ENCODE data around the gene DEK.
"Not testable (repeated sequence)": the region's sequence is repeated elsewhere in the genome, so short reads cannot be mapped to it uniquely, and the experiment has no call there.

The DEK gene

DNA sequence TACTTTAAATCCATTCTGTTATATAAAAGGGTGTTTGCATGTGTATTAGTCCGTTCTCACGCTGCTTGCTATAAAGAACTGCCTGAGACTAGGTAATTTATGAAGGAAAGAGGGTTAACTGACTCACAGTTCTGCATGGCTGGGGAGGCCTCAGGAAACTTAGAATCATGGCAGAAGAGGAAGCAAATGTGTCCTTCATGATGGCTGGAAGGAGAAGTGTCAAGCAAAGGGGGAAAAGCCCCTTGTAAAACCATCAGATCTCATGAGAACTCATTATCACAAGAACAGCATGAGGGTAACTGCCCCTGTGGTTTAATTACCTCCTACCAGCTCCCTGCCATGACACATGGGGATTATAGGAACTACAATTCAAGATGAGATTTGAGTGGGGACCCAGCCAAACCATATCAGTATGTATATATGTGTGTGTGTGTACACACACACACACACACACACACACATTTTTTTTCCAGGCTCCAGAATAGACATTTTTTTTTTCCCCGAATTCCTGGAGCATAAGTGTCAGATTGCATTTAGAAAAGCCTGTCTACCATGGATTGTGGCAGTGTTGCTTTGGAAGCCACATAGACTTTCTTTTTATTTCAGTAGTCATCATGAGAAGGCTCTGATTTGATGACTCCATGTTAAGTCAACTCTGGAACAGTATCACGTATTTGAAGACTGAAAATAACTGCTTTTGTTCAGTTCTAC is 77.6 kb downstream of the DEK start:
- Histone ChIP-seq H3K9ac (ENCODE audit: low read depth, low read length) (no peak overlapping the region), H3K9me3 (ENCODE audit: control insufficient read depth, insufficient read depth, low read length) (no peaks in the 10 kb centered on the region), H3K4me1 (ENCODE audit: insufficient read depth, low read length) (peaks cover 25% of the 10 kb centered on the region), H3K36me3 (ENCODE audit: insufficient read depth, low read length) (no peaks in the 10 kb centered on the region)

DNA sequence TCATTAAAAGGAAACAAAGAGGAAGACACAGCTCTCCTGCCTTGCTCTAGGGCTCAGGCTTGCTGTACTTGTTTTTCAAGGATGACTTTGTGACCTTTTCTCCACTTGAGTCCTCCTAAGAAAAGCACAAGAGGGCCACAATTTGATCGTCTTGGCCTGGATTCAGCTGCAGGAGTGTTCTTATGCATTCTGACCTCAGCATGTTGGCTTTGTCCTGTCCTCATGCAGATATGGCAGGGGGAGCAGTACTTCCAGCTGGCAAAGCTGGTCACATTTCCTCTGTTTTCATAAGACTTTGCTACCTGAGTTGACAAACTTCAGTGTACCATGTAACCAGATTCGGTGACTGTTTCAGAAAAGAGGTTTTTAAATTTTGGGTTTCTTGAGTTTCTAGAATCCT is 78.3 kb downstream of the DEK start:
- H3K9ac ChIP-seq (ENCODE audit: low read depth, low read length): no peak overlapping the region
- H3K36me3 ChIP-seq (ENCODE audit: insufficient read depth, low read length): no peaks in the 10 kb centered on the region
- no peaks in the 10 kb centered on the region for H3K9me3 ChIP-seq (ENCODE audit: control insufficient read depth, insufficient read depth, low read length)
- H3K4me1 ChIP-seq (ENCODE audit: insufficient read depth, low read length): peaks cover 25% of the 10 kb centered on the region

DNA sequence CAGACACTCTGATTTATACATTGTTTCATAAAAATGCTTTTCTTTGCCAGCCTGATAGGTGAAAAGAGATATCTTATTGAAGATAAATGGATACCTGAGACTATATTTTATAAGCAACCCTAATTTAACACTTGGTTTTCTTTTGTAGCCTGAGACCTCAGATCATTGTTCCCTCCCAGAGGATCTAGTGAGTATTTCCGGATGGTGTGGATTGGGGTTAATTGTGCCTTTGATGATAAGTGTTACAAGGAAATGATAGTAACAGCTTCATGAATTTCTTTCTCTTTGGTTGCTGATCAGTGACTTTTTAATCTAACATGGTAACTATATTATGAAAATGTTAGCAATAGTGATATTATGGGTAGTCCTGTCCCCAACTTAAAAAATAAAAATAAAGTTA is 78.7 kb downstream of the DEK start:
- Histone ChIP-seq H3K36me3 (ENCODE audit: insufficient read depth, low read length) (no peaks in the 10 kb centered on the region), H3K9me3 (ENCODE audit: control insufficient read depth, insufficient read depth, low read length) (no peaks in the 10 kb centered on the region), H3K4me1 (ENCODE audit: insufficient read depth, low read length) (peaks cover 25% of the 10 kb centered on the region), H3K9ac (ENCODE audit: low read depth, low read length) (no peak overlapping the region)

DNA sequence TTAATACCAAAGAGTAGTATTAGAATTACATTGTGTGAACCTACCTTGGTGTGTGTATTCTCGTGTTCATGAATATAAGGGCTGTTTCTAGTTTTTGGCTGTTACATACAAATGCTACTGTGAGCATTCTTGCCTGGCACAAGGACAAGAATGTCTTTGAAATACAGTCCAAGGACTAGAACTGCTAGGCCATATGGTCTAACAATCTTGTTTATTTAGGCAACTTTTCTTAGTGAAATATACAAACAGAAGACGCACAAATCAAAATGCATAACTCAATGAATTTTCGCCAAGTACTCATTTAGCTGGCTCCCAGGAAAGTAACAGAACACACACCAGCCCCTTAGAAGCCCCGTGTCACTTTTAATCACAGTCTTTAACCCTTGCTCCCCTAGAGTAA is 80.6 kb downstream of the DEK start:
- H3K36me3 ChIP-seq (ENCODE audit: insufficient read depth, low read length): no peaks in the 10 kb centered on the region
- H3K4me1 ChIP-seq (ENCODE audit: insufficient read depth, low read length): peaks cover 25% of the 10 kb centered on the region
- no peaks in the 10 kb centered on the region for H3K9me3 ChIP-seq (ENCODE audit: control insufficient read depth, insufficient read depth, low read length)

DNA sequence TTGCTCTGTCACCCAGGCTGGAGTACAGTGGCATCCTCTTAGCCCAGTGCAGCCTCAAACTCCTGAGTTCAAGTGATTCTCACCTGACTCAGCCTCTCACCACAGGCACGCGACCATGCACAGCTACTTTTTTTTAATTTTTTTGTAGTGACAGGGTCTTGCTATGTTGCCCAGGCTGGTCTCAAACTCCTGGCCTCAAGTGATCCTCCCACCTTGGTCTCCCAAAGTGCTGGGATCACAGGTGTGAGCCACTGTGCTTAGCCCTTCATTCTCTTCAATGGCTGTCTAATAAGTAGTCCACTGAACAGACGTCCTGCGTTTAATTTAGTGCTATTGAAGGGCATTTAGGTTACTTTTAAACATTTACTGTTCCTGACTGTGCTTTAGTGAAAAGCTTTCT is 81.8 kb downstream of the DEK start:
- Histone ChIP-seq H3K4me1 (ENCODE audit: insufficient read depth, low read length) (peaks cover 25% of the 10 kb centered on the region), H3K36me3 (ENCODE audit: insufficient read depth, low read length) (no peaks in the 10 kb centered on the region), H3K9me3 (ENCODE audit: control insufficient read depth, insufficient read depth, low read length) (no peaks in the 10 kb centered on the region), H3K9ac (ENCODE audit: low read depth, low read length) (no peak overlapping the region)

More for the DNA sequence above, 80.6 kb downstream of the DEK start:
- no peak overlapping the region for H3K9ac ChIP-seq (ENCODE audit: low read depth, low read length)

DNA sequence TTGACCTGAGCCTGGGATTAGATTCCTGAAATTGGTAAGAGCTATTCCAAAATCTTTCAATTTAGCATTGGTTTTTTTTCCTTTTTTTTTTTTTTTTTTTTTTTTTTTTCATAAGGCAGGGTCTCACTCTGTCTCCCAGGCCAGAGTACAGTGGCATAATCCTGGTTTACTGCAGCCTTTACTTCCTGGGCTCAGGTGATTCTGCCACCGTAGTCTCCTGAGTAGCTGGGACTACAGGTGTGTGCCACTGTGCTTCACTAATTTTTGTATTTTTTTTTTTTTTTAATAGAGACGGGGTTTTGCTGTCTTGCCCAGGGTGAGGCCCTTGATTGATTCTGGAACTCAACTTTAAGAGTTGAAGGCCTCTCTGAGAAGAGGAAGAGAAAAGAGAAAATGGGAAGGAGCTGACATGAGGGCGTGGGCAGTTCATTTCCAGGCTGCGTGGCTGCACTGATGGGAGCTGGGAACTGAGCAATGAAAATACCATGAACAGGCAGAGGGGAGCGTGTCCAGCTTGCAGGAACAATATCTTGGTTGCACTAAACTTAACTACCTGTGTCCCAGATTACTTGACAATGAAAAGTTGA is 84.5 kb downstream of the DEK start:
- Histone ChIP-seq H3K9ac (ENCODE audit: low read depth, low read length) (no peak overlapping the region), H3K36me3 (ENCODE audit: insufficient read depth, low read length) (no peaks in the 10 kb centered on the region), H3K9me3 (ENCODE audit: control insufficient read depth, insufficient read depth, low read length) (no peaks in the 10 kb centered on the region), H3K4me1 (ENCODE audit: insufficient read depth, low read length) (peaks cover 4% of the 10 kb centered on the region; the same call in 1 of the 2 replicates)

DNA sequence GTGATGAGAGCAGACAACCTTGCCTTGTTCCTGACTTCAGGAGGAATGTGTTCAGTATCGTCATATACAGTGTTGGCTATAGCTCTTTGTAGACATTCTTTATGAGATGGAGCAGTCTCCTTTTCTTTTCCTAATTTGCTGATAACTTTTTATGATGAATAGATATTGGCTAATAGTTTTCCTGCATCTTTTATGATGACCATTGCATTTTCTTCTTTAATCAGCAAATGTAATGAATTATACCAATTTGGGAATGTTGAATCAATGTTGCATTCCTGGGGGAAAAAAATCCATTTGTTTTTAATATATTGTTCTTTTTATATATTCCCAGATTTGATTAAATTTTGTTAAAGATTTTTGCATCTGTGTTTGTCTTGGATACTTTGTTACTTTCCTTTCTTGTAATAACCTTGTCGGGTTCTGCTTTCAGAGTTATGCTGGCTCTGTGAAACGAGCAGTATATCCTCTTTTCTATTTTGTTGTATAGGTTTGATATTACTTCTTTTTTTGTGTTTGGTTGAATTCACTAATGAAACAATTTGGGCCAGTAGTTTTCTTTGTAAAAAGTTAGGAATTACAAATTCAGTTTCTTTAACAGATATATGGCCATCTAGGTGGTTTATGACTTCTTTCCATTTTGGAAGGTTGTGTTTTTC is 85.2 kb downstream of the DEK start:
- Histone ChIP-seq H3K9ac (ENCODE audit: low read depth, low read length) (no peak overlapping the region), H3K9me3 (ENCODE audit: control insufficient read depth, insufficient read depth, low read length) (no peaks in the 10 kb centered on the region), H3K4me1 (ENCODE audit: insufficient read depth, low read length) (peaks cover 4% of the 10 kb centered on the region; the same call in 1 of the 2 replicates), H3K36me3 (ENCODE audit: insufficient read depth, low read length) (no peaks in the 10 kb centered on the region)

DNA sequence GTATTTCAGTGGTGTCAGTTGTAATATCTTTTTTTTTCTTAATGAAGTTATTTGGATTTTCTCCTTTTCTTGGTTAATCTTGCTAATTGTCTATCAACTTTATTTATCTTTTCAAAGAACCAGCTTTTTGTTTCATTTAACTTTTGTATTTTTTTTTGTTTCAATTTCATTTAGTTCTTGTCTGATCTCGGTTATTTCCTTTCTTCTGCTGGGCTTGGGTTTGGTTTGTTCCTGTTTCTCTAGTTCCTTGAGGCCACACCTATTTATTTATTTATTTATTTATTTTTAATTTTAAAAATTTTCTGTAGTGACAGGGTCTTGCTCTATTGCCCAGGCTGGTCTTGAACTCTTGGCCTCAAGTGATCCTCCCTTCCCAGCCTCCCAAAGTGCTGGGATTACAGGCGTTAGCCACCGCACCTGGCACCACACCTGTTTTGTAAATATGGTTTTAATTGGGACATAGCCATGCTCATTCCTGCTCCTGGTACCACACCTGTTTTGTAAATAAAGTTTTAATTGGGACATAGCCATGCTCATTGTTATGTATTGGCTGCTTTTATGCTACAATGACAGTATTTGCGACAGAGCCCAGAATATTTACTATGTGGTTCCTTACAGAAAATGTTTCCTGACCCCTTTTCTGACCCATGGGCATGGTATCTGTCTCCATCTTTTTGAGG is 86.9 kb downstream of the DEK start:
- H3K9me3 ChIP-seq (ENCODE audit: control insufficient read depth, insufficient read depth, low read length): no peaks in the 10 kb centered on the region

DNA sequence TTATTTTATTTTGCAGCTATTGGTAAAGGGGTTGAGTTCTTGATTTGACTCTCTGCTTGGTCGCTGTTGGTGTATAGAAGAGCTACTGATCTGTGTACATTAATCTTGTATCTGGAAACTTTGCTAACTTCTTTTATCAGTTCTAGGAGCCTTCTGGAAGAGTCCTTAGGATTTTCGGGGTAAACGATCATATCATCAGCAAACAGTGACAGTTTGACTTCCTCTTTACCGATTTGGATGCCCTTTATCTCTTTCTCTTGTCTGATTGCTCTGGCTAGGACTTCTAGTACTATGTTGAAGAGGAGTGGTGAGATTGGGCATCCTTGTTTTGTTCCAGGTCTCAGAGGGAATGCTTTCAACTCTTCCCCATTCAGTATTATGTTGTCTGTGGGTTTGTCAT is 88.1 kb downstream of the DEK start:
- not testable (repeated sequence) for H3K4me1 ChIP-seq (ENCODE audit: insufficient read depth, low read length); H3K9me3 ChIP-seq (ENCODE audit: control insufficient read depth, insufficient read depth, low read length); H3K9ac ChIP-seq (ENCODE audit: low read depth, low read length); H3K36me3 ChIP-seq (ENCODE audit: insufficient read depth, low read length)

More for the DNA sequence above, 86.9 kb downstream of the DEK start:
- no peaks in the 10 kb centered on the region for H3K36me3 ChIP-seq (ENCODE audit: insufficient read depth, low read length)
- peaks cover 4% of the 10 kb centered on the region; the same call in 1 of the 2 replicates for H3K4me1 ChIP-seq (ENCODE audit: insufficient read depth, low read length)
- H3K9ac ChIP-seq (ENCODE audit: low read depth, low read length): no peak overlapping the region

All from ES-I3 (cell line).